GM19467 (cell line): ENCODE measurements around the gene GRIN3B.

Source experiments
- ATAC-seq: cut with Tn5 transposase; IDR thresholded peaks from one replicate; pipeline ENCODE4 v1.9.1; 2021; ENCODE audit warnings: mild to moderate bottlenecking, moderate library complexity; ENCODE audit not compliant: unreplicated experiment

GRIN3B gene

GRCh38 chr19:1055886-1056620 is 55.8 kb downstream of the GRIN3B start:
- no peak for ATAC-seq

- no peak for ATAC-seq
Observed at GRCh38 chr19:1057176-1057855, 57.1 kb downstream of the GRIN3B start.

- ATAC-seq: no peak
Observed at GRCh38 chr19:1058112-1058511, 57.9 kb downstream of the GRIN3B start.
